CD4-positive, alpha-beta T cell treated with Interleukin-21 for 1 hour (primary cell): Measurements from ENCODE around the gene LIPE.

Source experiments
- DNase-seq: peaks from one replicate; pipeline ENCODE4 v3.0.0-alpha.2; 2020

Gene LIPE

DNA sequence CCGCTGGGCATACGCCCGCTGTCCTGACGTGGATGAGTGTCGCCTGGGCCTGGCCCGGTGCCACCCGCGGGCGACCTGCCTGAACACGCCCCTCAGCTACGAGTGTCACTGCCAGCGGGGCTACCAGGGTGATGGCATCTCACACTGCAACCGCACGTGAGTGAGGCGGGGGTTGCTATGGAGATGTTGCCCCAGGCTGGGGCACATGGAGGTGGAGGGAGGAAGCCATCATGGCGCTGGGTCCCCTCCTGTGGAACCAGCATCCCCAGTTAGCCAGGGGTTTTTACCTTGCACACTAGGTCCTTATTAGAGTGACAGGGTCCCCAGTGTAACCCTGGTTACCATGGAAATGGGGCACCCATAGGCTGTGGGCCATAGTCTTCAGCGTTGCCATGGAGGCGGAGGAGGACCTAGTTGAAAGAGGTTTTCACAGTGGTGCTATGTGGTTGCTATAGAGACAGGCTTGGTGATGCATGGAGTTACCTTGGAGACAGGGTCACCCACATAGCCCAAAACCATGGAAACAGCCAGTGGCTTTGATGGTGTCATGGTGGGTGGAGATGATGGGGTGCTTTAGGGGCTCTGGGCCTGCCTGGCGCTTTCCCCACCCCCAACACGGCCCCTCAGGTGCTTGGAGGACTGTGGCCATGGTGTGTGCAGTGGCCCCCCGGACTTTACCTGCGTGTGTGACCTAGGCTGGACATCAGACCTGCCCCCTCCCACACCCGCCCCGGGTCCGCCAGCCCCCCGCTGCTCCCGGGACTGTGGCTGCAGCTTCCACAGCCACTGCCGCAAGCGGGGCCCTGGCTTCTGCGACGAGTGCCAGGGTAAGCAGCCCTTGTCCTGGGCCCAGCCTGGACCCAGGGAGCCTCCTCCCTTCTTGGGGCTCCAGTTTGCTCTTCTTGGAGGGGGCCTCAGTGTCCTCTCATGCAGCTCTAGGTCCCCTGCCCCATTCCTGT, 74.6 kb downstream of the LIPE start:
- peak; percentile 30 for DNase-seq
